Stimulated activated CD4-positive, alpha-beta T cell treated with anti-CD3 and anti-CD28 coated beads, Interleukin-4, amount 100 ng/mL, for 1 hour (primary cell): ENCODE measurements around the gene TBC1D10A.

Source experiments
- DNase-seq: peaks from one replicate; pipeline ENCODE4 v3.0.0-alpha.2; 2020

Gene TBC1D10A, protein sequence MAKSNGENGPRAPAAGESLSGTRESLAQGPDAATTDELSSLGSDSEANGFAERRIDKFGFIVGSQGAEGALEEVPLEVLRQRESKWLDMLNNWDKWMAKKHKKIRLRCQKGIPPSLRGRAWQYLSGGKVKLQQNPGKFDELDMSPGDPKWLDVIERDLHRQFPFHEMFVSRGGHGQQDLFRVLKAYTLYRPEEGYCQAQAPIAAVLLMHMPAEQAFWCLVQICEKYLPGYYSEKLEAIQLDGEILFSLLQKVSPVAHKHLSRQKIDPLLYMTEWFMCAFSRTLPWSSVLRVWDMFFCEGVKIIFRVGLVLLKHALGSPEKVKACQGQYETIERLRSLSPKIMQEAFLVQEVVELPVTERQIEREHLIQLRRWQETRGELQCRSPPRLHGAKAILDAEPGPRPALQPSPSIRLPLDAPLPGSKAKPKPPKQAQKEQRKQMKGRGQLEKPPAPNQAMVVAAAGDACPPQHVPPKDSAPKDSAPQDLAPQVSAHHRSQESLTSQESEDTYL

GRCh38 chr22:30326706-30327362, at the start of gene TBC1D10A:
Gene TBC1D10A, minus strand, starts transcription at chr22:30326941. Its CDS starts 60 bp downstream, at chr22:30326881.
- peak; percentile 93 for DNase-seq

DNA sequence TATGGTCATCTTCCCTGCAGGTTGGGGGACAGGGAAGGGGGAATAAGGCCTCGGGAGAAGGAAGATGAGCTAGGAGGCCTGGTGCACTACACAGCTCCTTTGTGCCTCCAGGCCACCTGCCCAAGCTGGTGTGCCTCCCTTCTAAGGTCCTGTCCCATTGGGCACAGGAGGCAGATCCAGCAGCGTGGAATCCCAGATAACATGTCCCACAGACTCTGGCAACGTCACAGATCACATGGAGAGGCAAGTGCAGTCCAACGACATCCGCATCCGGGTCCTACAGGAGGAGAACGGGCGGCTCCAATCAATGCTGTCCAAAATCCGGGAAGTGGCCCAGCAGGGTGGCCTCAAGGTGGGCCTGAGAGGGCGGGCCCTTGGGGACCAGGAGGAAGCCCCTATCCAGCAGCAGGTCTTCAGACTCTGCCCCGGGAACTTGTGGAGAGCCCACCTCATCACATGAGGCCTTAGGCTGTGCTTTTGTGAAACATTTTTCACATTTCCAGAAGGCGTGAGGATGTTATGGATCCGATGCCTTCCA, 48.6 kb upstream of the TBC1D10A start:
- DNase-seq = no peak

DNA sequence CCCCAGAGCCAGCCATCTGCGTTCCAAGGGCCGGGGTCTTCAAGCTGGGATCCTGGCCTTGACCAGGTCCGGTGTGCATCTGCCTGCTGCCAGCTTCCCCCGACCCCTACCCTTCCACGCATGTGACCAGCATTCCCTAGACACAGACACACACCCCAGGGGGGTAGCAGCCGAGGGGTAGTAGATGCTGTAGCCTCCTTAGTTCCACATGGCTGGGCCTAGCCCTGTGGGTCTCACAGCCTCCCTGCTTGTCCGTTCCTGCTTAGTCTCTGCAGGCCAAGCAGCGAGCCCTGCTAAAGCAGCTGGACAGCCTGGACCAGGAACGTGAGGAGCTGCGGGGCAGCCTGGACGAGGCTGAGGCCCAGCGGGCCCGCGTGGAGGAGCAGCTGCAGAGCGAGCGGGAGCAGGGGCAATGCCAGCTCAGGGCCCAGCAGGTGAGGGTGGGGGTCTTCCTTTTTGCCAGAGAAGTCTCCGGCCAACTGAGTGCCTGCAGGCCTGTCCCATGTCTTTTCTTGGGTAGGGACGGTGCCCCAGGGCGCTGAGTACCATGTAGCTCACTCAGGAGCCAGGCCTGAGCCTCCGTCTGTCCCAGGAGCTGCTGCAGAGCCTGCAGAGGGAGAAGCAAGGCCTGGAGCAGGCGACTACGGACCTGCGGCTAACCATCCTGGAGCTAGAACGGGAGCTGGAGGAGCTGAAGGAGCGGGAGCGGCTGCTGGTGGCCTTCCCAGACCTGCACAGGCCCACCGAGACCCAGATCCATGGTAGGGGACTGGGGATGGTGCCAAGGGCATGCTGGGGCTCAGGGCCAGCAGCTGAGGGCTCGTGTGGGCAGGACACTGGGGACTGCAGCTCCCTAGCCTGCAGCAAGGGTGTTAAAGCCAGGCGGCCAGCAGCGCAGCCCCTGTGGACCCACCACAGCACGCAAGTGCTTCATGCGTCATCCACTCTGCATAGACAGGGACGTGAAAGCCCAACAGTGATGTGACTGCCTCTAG, 46.9 kb upstream of the TBC1D10A start:
- no peak for DNase-seq

- no peak for DNase-seq
These were observed 46.2 kb upstream of the TBC1D10A start for GRCh38 chr22:30372915-30373314.

DNA sequence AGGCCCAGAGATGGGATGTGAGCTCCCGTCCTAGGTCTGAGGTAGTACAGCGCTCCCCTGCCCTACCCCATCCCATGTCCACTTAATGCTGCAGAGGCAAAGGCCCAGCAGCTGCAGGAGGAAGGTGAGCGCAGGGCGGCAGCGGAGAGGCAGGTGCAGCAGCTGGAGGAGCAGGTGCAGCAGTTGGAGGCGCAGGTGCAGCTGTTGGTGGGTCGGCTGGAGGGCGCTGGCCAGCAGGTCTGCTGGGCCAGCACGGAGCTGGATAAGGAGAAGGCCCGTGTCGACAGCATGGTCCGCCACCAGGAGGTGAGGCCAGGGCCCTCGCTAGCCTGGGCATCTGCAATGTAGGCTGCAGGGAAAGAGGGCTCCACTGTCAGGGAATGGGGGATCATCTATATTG, 45.2 kb upstream of the TBC1D10A start:
- DNase-seq = no peak

DNA sequence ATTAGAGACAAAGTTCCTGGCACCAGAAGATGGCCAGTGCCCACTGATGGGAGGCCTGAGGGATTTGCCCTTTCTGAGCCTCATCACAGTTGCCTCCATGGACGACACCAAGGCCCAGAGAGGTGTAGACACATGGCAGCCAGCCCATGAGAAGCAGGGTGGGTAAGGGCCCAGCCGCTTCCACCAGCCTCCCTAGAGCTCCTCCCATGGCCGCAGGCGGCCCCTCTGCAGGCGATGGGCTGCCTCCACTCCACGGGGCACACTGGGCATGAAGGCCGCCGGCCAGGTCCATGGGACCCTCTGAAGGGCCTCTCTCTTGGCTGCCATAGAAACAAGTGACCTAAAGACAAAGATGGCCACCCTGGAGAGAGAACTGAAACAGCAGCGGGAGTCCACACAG, 44.6 kb upstream of the TBC1D10A start:
- no peak for DNase-seq

GRCh38 chr22:30370641-30371230, 44.0 kb upstream of the TBC1D10A start:
- DNase-seq = no peak

GRCh38 chr22:30368420-30368819, 41.7 kb upstream of the TBC1D10A start:
- no peak for DNase-seq

DNA sequence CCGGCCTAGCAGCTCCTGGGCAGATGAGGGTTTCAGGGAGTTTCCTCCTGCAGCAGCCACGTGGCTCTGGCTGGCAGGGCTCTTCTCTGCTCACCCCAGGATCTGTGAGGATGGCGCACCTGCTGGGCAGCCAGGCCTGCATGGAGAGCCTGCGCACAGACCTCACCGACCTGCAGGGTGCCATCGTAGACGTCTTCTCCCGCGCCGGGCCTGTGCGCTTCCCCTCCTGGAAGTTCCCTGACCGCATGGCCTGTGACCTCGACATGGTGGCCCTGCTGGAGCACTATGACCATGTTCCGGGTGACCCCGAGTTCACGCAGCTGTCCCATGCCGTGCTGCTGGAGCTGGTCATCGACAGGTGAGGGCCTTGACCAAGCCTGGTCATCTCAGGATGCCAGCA, 39.1 kb upstream of the TBC1D10A start:
- DNase-seq = no peak

DNA sequence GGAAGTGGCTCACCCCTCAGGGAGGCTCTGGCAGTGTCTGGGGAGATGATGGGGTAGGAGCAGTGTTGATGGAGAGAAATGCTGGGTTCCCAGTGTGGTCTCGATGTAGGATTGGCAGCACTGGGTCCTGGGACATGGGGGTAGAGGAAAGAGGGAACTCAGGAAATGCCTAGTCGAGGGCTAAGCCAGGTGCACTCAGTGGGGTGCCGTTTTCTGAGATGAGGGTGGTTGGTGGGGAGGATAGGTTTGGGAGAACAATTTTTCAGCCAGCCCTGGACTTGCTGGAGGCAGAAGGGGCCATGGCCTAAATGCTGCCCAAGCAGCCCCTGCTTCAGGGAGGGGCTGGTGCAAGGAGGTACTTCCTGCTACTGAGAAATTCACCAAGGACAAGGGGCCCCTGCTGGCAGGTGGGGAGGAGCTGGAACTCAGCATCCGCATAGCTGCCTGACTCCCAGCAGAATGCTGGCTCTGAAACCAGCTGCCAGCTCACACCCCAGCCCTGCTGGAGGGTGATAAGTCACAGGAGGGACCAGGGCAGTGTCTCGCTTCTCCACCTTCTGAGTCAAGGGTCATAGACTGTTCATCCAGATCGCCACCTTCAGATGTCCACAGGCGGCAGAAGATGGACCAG, 36.0 kb upstream of the TBC1D10A start:
- DNase-seq = no peak

- no peak for DNase-seq
These were observed 35.3 kb upstream of the TBC1D10A start for GRCh38 chr22:30361916-30362650.

DNA sequence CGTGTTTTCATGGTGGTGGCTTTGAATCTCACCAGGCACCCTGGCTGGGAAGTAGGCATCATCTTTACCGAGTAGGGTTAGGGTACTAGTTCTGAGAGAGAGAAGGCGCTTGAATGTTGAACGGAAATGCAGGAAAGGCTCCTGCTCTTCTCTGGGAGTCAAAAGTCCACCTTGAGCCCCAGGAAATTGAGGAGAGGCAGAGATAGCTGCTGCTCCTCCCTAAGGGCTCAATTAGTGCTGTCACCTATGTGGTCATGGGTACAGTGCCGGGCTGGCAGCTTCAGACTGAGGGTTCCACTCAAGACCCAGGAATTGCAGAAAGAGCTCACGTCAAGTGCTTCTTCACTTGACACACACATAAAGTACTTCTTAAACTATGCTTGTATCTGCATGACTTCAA, 31.8 kb upstream of the TBC1D10A start:
- no peak for DNase-seq

GRCh38 chr22:30357650-30358215, 31.0 kb upstream of the TBC1D10A start:
- DNase-seq = no peak

DNA sequence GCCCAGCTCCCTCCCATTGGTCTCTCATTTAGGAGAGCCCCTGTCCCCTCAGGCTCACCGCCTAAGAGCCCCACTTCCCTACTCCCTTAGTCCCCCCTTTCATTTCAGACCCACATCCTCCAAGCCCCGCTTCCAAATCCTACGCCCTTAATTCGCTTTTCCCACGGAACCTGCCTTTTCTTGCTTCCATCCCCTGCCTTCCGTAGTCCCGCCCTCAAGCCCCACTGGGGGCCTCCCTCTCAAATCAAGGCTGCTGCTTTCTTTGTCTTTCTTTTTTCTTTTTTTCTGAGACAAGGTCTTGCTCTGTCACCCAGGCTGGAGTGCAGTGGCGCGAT, 30.5 kb upstream of the TBC1D10A start:
- DNase-seq = no peak

DNA sequence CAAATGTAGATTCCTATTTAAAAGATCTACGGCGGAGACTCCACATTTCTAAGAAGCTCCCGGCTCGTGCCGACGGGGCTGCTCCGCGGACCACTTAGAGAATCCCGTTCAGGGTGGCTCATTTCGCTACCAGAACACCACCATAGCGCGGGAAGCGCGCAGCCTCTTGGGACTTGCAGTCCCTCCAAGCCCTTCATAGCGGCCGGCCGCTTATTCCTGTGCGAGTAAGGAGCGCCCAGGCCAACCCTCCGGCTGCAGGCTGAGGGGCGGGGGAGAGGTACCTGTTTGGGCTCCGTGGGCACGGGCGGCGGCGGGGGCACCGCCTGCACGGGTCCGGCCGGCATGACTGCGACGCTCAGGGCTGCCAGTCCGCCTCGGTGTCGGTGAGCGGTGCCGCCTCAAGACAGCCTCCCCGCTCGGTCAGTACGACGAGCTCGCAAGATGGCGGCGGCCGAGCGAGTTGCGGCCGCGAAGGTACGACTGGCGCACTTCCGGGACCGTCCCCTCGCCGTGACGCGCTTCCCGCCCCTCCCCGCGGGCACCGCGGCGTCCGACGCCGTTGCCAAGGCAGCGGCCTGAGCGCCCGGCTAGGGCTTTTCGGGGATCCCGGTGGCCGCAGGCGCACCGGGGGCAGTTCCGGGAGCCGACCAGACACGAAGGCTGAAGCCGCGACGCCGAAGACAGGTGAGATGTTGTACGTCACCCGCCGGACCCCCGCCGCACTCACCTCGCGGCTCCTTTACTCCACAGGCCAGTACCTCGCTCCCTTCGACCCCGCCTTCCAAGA, 29.9 kb upstream of the TBC1D10A start, which contains the start of the genes CCDC157 and SF3A1:
Gene CCDC157 (plus strand): TSS at position 559 of the 787 bp plus-strand sequence. CDS start 8,994 bp downstream, outside the sequence.
Gene SF3A1 (minus strand): TSS at position 446 of the 787 bp plus-strand sequence. CDS start 102 bp downstream, at position 344.
- peak; percentile 87 for DNase-seq

- DNase-seq = no peak
These were observed 27.9 kb upstream of the TBC1D10A start for GRCh38 chr22:30354644-30355043.

GRCh38 chr22:30351226-30351625, 24.5 kb upstream of the TBC1D10A start:
- no peak for DNase-seq

DNA sequence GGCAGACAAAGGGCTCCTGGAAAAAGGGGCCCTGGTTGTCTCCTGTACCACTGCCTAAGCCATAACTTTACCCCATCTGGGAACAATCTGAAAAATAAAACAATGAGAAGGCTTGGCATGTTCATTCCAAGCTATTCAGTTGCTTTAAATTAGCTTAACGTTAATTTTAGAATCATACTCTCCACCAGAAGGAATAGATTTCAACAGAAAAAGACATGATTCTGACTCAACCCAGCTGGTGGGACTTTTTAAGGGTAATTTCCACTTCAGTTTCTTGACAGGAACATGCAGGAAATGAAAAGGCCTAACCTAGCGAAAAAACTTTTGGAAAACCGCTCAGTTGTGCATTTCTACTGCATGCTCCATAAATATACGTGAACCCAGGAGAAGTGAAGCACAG, 22.1 kb upstream of the TBC1D10A start:
- DNase-seq = no peak

GRCh38 chr22:30348404-30348803, 21.7 kb upstream of the TBC1D10A start:
- DNase-seq = no peak
